K562 (cell line): ENCODE data around the gene DRC1. TPM values are rescaled to one million over a fixed set of nuclear protein-coding genes. Genes with fewer than 3 reads are reported as not detected.

Source experiments
- ATAC-seq: fragments of 200-7000 bp; cut with Tn5 transposase; 3 replicates; pipeline ENCODE4 v1.9.1; 2020; ENCODE audit warnings: moderate library complexity
- BruUV-seq: library from RNA; stranded (reverse); fragments of 400-500 nt; replicated peaks from 2 replicates; lab custom pipeline; 2021; lab: Mats Ljungman, UMichigan
- CTCF ChIA-PET: fragments of 300-600 bp; formaldehyde crosslinking; extraction: SDS; loops from one replicate; lab custom pipeline; 2021; ENCODE audit warnings: low intra/inter-chr PET ratio; lab: Yijun Ruan, JAX
- POLR2A ChIA-PET: fragments of 300-600, 350-650 bp; sonication (Branson Sonifier 250); formaldehyde crosslinking; extraction: SDS; loops from one replicate; lab custom pipeline; 2021; ENCODE audit warnings: antibody characterized with exemption, inconsistent platforms; lab: Yijun Ruan, JAX
- DNase-seq, 4 experiments: peaks; one replicate each; pipeline versions ENCODE4 v3.0.0 to v3.0.0-alpha.2; 2011 to 2018; ENCODE audit warnings: low spot score in 3 of 4, mixed read lengths in 3 of 4; ENCODE audit errors: extremely low read depth in 1 of 4
- FAIRE-seq: peaks from 2 replicates; lab custom pipeline; 2011; peaks lifted over from hg19 to GRCh38; lab: Jason Lieb, UNC
- H2AFZ ChIP-seq: 2 replicates; pipeline ENCODE4 v1.6.0; 2011; ENCODE audit warnings: low read depth, low read length, control low read depth, inconsistent platforms
- H3K27ac ChIP-seq: fragments of 200-600 bp; 3 replicates; pipeline ENCODE4 v1.8.0; 2011; ENCODE audit warnings: low read depth, mild to moderate bottlenecking, control low read depth, inconsistent platforms, low read length, moderate library complexity, mixed read lengths; ENCODE audit errors: extremely low read depth
- H3K27me3 ChIP-seq, 2 experiments: fragments of 300-600 bp in 1 of 2; 2 replicates in 1 of 2; 3 replicates in 1 of 2; pipeline versions ENCODE4 v1.6.0 to v1.8.0; 2011; ENCODE audit warnings: inconsistent platforms in 2 of 2, low read length in 2 of 2, mild to moderate bottlenecking in 1 of 2, mixed read lengths in 1 of 2, moderate library complexity in 1 of 2; ENCODE audit not compliant: control insufficient read depth in 2 of 2, insufficient read depth in 2 of 2
- H3K36me3 ChIP-seq: fragments of 300-600 bp; 3 replicates; pipeline ENCODE4 v1.8.0; 2011; ENCODE audit warnings: mild to moderate bottlenecking, low read length, inconsistent platforms; ENCODE audit not compliant: control insufficient read depth, insufficient read depth
- H3K4me1 ChIP-seq, 2 experiments: fragments of 200-600 bp in 1 of 2; replicated peaks in 1 of 2; 2 replicates in 1 of 2; 3 replicates in 1 of 2; pipeline versions ENCODE4 v1.5.1 to v1.8.0; 2011; ENCODE audit warnings: inconsistent platforms in 2 of 2, low read length in 2 of 2, mild to moderate bottlenecking in 1 of 2, mixed read lengths in 1 of 2, moderate library complexity in 1 of 2; ENCODE audit not compliant: control insufficient read depth in 2 of 2, insufficient read depth in 2 of 2
- H3K4me2 ChIP-seq: 2 replicates; pipeline ENCODE4 v1.6.1; 2011; ENCODE audit warnings: low read length, control low read depth, inconsistent platforms, mixed read lengths; ENCODE audit not compliant: insufficient read depth
- H3K4me3 ChIP-seq: fragments of 200-600 bp; sonication (generic), shearing (Covaris generic); 2 replicates; pipeline ENCODE4 v1.5.1; 2016; ENCODE audit warnings: control low read depth, inconsistent platforms
- H3K79me2 ChIP-seq: fragments of 200-600 bp; 3 replicates; pipeline ENCODE4 v1.8.0; 2011; ENCODE audit warnings: low read length, inconsistent platforms; ENCODE audit not compliant: control insufficient read depth, insufficient read depth
- H3K9ac ChIP-seq, 2 experiments: 2 replicates each; pipeline versions ENCODE4 v1.6.0 to v1.6.1; 2011; ENCODE audit warnings: low read depth in 2 of 2, low read length in 2 of 2, control low read depth in 1 of 2, inconsistent platforms in 1 of 2, mild to moderate bottlenecking in 1 of 2, mixed read lengths in 1 of 2; ENCODE audit not compliant: insufficient read depth in 1 of 2
- H3K9me1 ChIP-seq: one replicate; pipeline ENCODE4 v1.6.0; 2011; ENCODE audit warnings: inconsistent platforms, mild to moderate bottlenecking, low read length, moderate library complexity; ENCODE audit not compliant: control insufficient read depth, insufficient read depth
- H3K9me3 ChIP-seq: replicated peaks from 2 replicates; pipeline ENCODE4 v1.5.1; 2011; ENCODE audit warnings: low read depth, low read length, inconsistent platforms; ENCODE audit not compliant: control insufficient read depth, insufficient read depth
- H4K20me1 ChIP-seq: replicated peaks from 2 replicates; pipeline ENCODE4 v1.6.1; 2011; ENCODE audit warnings: low read length, inconsistent platforms, mixed read lengths; ENCODE audit not compliant: control insufficient read depth, insufficient read depth
- C11orf30 ChIP-seq: fragments of 450-650 bp; IDR thresholded peaks from 2 replicates; pipeline ENCODE4 v1.6.1; 2016; ENCODE audit warnings: low read depth, mild to moderate bottlenecking
- ESRRA ChIP-seq: fragments of 450-650 bp; IDR thresholded peaks from 2 replicates; pipeline ENCODE4 v1.6.1; 2014; ENCODE audit warnings: low read depth, mild to moderate bottlenecking, moderate library complexity, borderline replicate concordance
- MAFF ChIP-seq: IDR thresholded peaks from 2 replicates; pipeline ENCODE4 v1.6.1; 2012; ENCODE audit warnings: low read length, improper control_type of control experiment
- MAFG ChIP-seq: fragments of 450-650 bp; conservative IDR thresholded peaks from 2 replicates; pipeline ENCODE4 v1.6.1; 2016; ENCODE audit warnings: missing genetic modification characterization, missing compliant biosample characterization
- MAFK ChIP-seq: IDR thresholded peaks from 2 replicates; pipeline ENCODE4 v1.6.1; 2011; ENCODE audit warnings: low read length, improper control_type of control experiment
- NFE2 ChIP-seq: IDR thresholded peaks from 2 replicates; pipeline ENCODE4 v1.6.1; 2014; ENCODE audit warnings: antibody characterized with exemption, low read depth
- PML ChIP-seq: IDR thresholded peaks from 2 replicates; pipeline ENCODE4 v1.6.1; 2012; ENCODE audit warnings: low read length, inconsistent platforms
- ZNF316 ChIP-seq: fragments of 450-650 bp; IDR thresholded peaks from 2 replicates; pipeline ENCODE4 v1.6.1; 2016
- ZNF41 ChIP-seq: fragments of 250-450 bp; sonication (Bioruptor Pico); conservative IDR thresholded peaks from 2 replicates; pipeline ENCODE4 v1.4.0; 2020; ENCODE audit warnings: mild to moderate bottlenecking
- ZNF699 ChIP-seq: fragments of 250-450 bp; sonication (Bioruptor Pico); IDR thresholded peaks from 2 replicates; pipeline ENCODE4 v1.8.0; 2021; ENCODE audit warnings: mild to moderate bottlenecking, moderate library complexity; ENCODE audit not compliant: insufficient replicate concordance
- WGBS: fragments of 100-300 bp; shearing (Covaris generic); methylation state at CpG from one replicate; pipeline ENCODE4 v1.1.6; 2016; ENCODE audit warnings: low coverage, mixed read lengths; ENCODE audit not compliant: insufficient coverage; ENCODE audit errors: missing lambda C conversion rate; 5-methylcytosine and 5-hydroxymethylcytosine counted together
- in situ Hi-C: fragments of 300-500 bp; cut with MboI; formaldehyde crosslinking; loops from 4 replicates; pipeline ENCODE4 v1.15.0; 2018; ENCODE audit warnings: inconsistent platforms, mixed read lengths
- intact Hi-C: fragments of 100-400 bp; cut with micrococcal nuclease; formaldehyde crosslinking; loops from 2 replicates; pipeline ENCODE4 v1.14.2; 2022
- polyA plus RNA-seq, 8 experiments: library from polyadenylated mRNA; depleted of rRNA in 4 of 8; stranded (reverse) in 5 of 8; unstranded in 3 of 8; fragments of >200 nt; fragmentation: Nextera tagmentation in 2 of 8; fragmentation: Illumina TruSeq in 1 of 8; extraction: Ambion mirVana in 2 of 8; extraction: Trizol in 1 of 8; gene quantifications; 2 replicates each; pipeline versions ENCODE4 v1.2.1 to v1.2.3, GENCODE V29; 2011 to 2014; ENCODE audit warnings: inconsistent platforms in 1 of 8, missing spikeins in 1 of 8
- total RNA-seq, 7 experiments: library from RNA; depleted of rRNA in 6 of 7; stranded (reverse); fragments of >200 nt in 6 of 7; fragmentation: Illumina TruSeq in 2 of 7; extraction: Trizol in 2 of 7; gene quantifications; 2 replicates each; pipeline versions ENCODE4 v1.2.1 to v1.2.3, GENCODE V29; 2011 to 2021; ENCODE audit warnings: low replicate concordance in 1 of 7

DRC1 gene
- total and polyA plus RNA-seq, 9 of the 15 experiments (the other 6 are each of a cell fraction or from before 2014, with no cell fraction given) = 0.07 to 0.10 TPM; not detected in 7

- WGBS = 57% methylated on average over 14 of the region's 22 CpGs
- BruUV-seq = no TSS peak
- Histone ChIP-seq H3K36me3 (no peaks in the 10 kb centered on the region), H3K9ac (0 out of 4 replicates have a peak overlapping the region, but pooled peaks of 1 of the 2 experiments have one; percentile 5), H3K9me3 (peaks cover 5% of the 10 kb centered on the region; the same call in 1 of the 2 replicates), H3K27ac (no peak overlapping the region), H4K20me1 (no peaks in the 10 kb centered on the region), H2AFZ (no peak overlapping the region), H3K4me1 (peaks cover 13 to 19% of the 10 kb centered on the region in 2 experiments; a peak in 4 of 5 replicates), H3K4me2 (no peak overlapping the region), H3K79me2 (no peaks in the 10 kb centered on the region), H3K27me3 (peaks cover 0 to 2% of the 10 kb centered on the region in 2 experiments; a peak in 1 of 5 replicates), H3K4me3 (no peak overlapping the region), H3K9me1 (no peaks in the 10 kb centered on the region)
- intact Hi-C loops = loop anchor here (5.0 to 10.0 kb wide), 3 partner anchors 232 to 514 kb away; partner anchors contain the start of gene GAREM2
- DNase-seq = peak in 3 of 4 experiments; percentile 28 to 33 (median 32)
- CTCF ChIA-PET = no interaction called here
- in situ Hi-C loops = loop anchor here (5.0 to 10.0 kb wide), 2 partner anchors 224 to 522 kb away; partner anchors contain the start of genes HADHA and HADHB
- POLR2A ChIA-PET = interaction anchor here (0.9 to 2.7 kb wide), 3 partner anchors 8 to 121 kb away, joined by 3 to 9 read pairs (median 3); partner anchors contain the start of gene SELENOI
- no peak for TF ChIP-seq ZNF41 (CRISPR knock-in tag)
- no peak for TF ChIP-seq ZNF699 (CRISPR knock-in tag)
- TF ChIP-seq C11orf30 = peak; percentile 81
- no peak for TF ChIP-seq PML
- peak; percentile 78 for TF ChIP-seq ZNF316
- TF ChIP-seq MAFG (tag) = peak; percentile 78
- TF ChIP-seq MAFF = peak; percentile 29; the same call in 1 of the 2 replicates
- TF ChIP-seq NFE2 = peak; percentile 76
- TF ChIP-seq ESRRA = peak; percentile 11; the same call in 1 of the 2 replicates
- TF ChIP-seq MAFK = peak; percentile 65; the same call in 1 of the 2 replicates
- peak; percentile 11; the same call in 1 of the 3 replicates for ATAC-seq
- no peak for FAIRE-seq
Observed at GRCh38 chr2:26466662-26467310, 65.1 kb downstream of the DRC1 start.
